ENCODE results near the gene KCNK1.
"Not testable (repeated sequence)": the region's sequence is repeated elsewhere in the genome, so short reads cannot be mapped to it uniquely, and the experiment has no call there.

Gene KCNK1

DNA sequence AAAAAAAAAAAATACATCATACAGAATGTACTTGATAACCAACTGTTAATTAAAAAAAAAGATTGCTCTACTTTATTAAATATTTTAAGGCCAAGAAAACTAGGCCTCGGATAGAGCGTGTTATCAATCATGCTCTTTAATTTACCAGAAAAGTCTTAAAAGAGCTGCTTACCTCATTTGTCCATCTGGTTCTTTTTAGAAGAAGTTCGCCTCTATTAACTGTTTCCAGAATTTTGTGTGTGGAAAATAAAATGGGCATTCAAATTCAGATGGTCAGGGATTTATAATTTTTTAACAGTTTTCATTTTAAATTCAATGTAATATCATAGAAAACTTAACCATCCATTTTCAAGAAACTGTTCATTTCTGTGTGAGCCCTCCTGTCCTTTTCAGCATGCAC is 53.8 kb downstream of the KCNK1 start:
- DNase-seq, result no peak
- Histone ChIP-seq H3K27ac (ENCODE audit: low read length) (no peak overlapping the region), H3F3A (ENCODE audit: insufficient read depth, low read length) (no peaks in the 10 kb centered on the region), H4K20me1 (ENCODE audit: insufficient read depth, low read length) (no peaks in the 10 kb centered on the region), H3K4me2 (ENCODE audit: low read depth, low read length) (no peak overlapping the region), H3K9me3 (replicated peaks; ENCODE audit: insufficient read depth, low read length) (no peaks in the 10 kb centered on the region), H3K4me3 (ENCODE audit: low read length) (no peak overlapping the region), H3K79me2 (ENCODE audit: low read length) (no peaks in the 10 kb centered on the region), H2AFZ (ENCODE audit: low read length) (no peak overlapping the region), H3K36me3 (replicated peaks; ENCODE audit: insufficient read depth, low read length) (no peaks in the 10 kb centered on the region), H3K27me3 (replicated peaks; ENCODE audit: insufficient read depth, low read length) (no peaks in the 10 kb centered on the region), H3K4me1 (ENCODE audit: low read length) (peaks cover 17% of the 10 kb centered on the region), H3K9me2 (replicated peaks; ENCODE audit: insufficient read depth, low read length) (no peaks in the 10 kb centered on the region), H3K9ac (ENCODE audit: low read length) (no peak overlapping the region)
- no peak for TF ChIP-seq EZH2 (optimal IDR thresholded peaks at IDR 0.05; ENCODE audit: low read depth, low read length)
- TF ChIP-seq, protein P1, sequence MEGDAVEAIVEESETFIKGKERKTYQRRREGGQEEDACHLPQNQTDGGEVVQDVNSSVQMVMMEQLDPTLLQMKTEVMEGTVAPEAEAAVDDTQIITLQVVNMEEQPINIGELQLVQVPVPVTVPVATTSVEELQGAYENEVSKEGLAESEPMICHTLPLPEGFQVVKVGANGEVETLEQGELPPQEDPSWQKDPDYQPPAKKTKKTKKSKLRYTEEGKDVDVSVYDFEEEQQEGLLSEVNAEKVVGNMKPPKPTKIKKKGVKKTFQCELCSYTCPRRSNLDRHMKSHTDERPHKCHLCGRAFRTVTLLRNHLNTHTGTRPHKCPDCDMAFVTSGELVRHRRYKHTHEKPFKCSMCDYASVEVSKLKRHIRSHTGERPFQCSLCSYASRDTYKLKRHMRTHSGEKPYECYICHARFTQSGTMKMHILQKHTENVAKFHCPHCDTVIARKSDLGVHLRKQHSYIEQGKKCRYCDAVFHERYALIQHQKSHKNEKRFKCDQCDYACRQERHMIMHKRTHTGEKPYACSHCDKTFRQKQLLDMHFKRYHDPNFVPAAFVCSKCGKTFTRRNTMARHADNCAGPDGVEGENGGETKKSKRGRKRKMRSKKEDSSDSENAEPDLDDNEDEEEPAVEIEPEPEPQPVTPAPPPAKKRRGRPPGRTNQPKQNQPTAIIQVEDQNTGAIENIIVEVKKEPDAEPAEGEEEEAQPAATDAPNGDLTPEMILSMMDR (IDR thresholded peaks at IDR 0.05; ENCODE audit: low read length), result no peak
- TF ChIP-seq EZH2phosphoT487 (IDR thresholded peaks at IDR 0.05; ENCODE audit: low read length), result no peak

DNA sequence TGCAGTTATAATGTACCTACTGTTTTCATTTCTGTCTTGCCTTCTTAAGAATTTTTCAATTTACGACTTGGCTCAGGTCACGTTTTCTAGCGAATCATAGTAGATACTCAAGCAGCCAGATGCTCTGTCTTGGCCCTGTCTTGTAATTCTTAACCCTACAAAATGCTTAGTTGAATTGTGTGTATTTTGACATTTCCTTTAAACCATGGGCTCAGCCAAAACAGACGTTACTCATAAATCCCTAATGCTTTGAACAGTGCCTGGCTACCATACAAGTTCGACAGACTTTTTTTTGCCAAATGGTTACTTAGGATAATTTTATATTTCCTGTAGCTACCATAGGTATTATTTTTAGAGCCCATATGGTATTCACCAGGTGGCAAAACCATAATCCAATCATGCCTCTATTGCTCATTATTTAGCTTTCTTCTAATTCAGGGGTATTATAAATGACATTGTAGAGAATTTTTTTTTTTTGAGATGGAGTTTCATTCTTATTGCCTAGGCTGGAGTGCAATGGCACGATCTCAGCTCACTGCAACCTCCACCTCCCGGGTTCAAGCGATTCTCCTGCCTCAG is 54.3 kb downstream of the KCNK1 start:
- Histone ChIP-seq H3K27me3 (replicated peaks; ENCODE audit: insufficient read depth, low read length) (no peaks in the 10 kb centered on the region), H3K27ac (ENCODE audit: low read length) (no peak overlapping the region), H3K9ac (ENCODE audit: low read length) (no peak overlapping the region), H3K4me1 (ENCODE audit: low read length) (peaks cover 12% of the 10 kb centered on the region), H2AFZ (ENCODE audit: low read length) (no peak overlapping the region), H3K9me2 (replicated peaks; ENCODE audit: insufficient read depth, low read length) (no peaks in the 10 kb centered on the region), H3K9me3 (replicated peaks; ENCODE audit: insufficient read depth, low read length) (no peaks in the 10 kb centered on the region), H3K4me3 (ENCODE audit: low read length) (no peak overlapping the region), H3K4me2 (ENCODE audit: low read depth, low read length) (no peak overlapping the region), H4K20me1 (ENCODE audit: insufficient read depth, low read length) (no peaks in the 10 kb centered on the region), H3K79me2 (ENCODE audit: low read length) (no peaks in the 10 kb centered on the region), H3F3A (ENCODE audit: insufficient read depth, low read length) (no peaks in the 10 kb centered on the region), H3K36me3 (replicated peaks; ENCODE audit: insufficient read depth, low read length) (no peaks in the 10 kb centered on the region)
- DNase-seq, result no peak
- TF ChIP-seq EZH2phosphoT487 (IDR thresholded peaks at IDR 0.05; ENCODE audit: low read length) (no peak), EZH2 (optimal IDR thresholded peaks at IDR 0.05; ENCODE audit: low read depth, low read length) (no peak)
- TF ChIP-seq, protein P1 (IDR thresholded peaks at IDR 0.05; ENCODE audit: low read length), result no peak

DNA sequence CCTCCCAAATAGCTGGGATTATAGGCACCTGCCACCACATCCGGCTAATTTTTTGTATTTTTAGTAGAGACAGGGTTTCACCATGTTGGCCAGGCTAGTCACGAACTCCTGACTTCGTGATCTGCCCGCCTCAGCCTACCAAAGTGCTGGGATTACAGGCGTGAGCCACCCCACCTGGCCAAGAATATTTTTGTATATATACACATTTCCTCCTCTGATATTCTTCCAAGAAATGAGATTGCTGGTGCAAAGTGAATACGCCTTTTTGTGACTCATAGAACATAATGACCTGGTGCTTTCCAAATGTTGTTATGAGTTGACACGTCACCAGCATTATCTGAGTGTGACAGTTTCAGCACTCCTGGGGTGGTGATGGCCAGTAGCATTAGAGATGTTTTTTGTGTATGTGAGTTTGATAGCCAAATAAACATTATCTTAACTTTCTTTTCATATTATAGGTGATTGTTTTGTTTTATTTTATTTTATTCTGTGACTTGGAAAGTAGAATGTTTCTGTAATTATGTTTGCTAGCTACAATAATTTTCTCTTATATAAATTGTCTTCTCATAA is 54.9 kb downstream of the KCNK1 start:
- H3K9me2 ChIP-seq (replicated peaks; ENCODE audit: insufficient read depth, low read length), result no peaks in the 10 kb centered on the region
- H3K27me3 ChIP-seq (replicated peaks; ENCODE audit: insufficient read depth, low read length), result no peaks in the 10 kb centered on the region
- H3K4me3 ChIP-seq (ENCODE audit: low read length), result no peak overlapping the region
- H3K4me1 ChIP-seq (ENCODE audit: low read length), result peaks cover 8% of the 10 kb centered on the region
- H3K27ac ChIP-seq (ENCODE audit: low read length), result no peak overlapping the region
- H3K9ac ChIP-seq (ENCODE audit: low read length), result no peak overlapping the region
- no peaks in the 10 kb centered on the region for H3K9me3 ChIP-seq (replicated peaks; ENCODE audit: insufficient read depth, low read length)
- no peaks in the 10 kb centered on the region for H4K20me1 ChIP-seq (ENCODE audit: insufficient read depth, low read length)
- H3K4me2 ChIP-seq (ENCODE audit: low read depth, low read length), result no peak overlapping the region
- no peak for DNase-seq
- no peaks in the 10 kb centered on the region for H3K36me3 ChIP-seq (replicated peaks; ENCODE audit: insufficient read depth, low read length)
- H3F3A ChIP-seq (ENCODE audit: insufficient read depth, low read length), result no peaks in the 10 kb centered on the region
- TF ChIP-seq EZH2phosphoT487 (IDR thresholded peaks at IDR 0.05; ENCODE audit: low read length) (no peak), EZH2 (optimal IDR thresholded peaks at IDR 0.05; ENCODE audit: low read depth, low read length) (no peak)
- TF ChIP-seq, protein P1 (IDR thresholded peaks at IDR 0.05; ENCODE audit: low read length), result no peak
- H2AFZ ChIP-seq (ENCODE audit: low read length), result no peak overlapping the region
- H3K79me2 ChIP-seq (ENCODE audit: low read length), result no peaks in the 10 kb centered on the region

DNA sequence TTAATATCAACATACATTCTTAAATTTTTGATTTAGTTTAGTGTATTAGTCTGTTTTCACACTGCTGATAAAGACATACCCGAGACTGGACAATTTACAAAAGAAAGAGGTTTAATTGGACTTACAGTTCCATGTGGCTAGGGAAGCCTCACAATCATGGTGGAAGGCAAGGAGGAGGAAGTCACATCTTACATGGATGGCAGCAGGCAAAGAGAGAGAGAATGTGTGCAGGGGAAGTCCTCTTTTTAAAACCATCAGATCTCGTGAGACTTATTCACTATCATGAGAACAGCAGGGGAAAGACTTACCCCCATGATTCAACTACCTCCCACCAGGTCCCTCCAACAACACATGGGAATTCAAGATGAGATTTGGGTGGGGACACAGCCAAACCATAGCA is 56.5 kb downstream of the KCNK1 start:
- H3K79me2 ChIP-seq (ENCODE audit: low read length); H3K9ac ChIP-seq (ENCODE audit: low read length); H4K20me1 ChIP-seq (ENCODE audit: insufficient read depth, low read length); H3K9me2 ChIP-seq (replicated peaks; ENCODE audit: insufficient read depth, low read length); H3F3A ChIP-seq (ENCODE audit: insufficient read depth, low read length); H3K27me3 ChIP-seq (replicated peaks; ENCODE audit: insufficient read depth, low read length); H3K4me2 ChIP-seq (ENCODE audit: low read depth, low read length); H3K36me3 ChIP-seq (replicated peaks; ENCODE audit: insufficient read depth, low read length); H3K4me1 ChIP-seq (ENCODE audit: low read length); DNase-seq; H3K9me3 ChIP-seq (replicated peaks; ENCODE audit: insufficient read depth, low read length); H3K27ac ChIP-seq (ENCODE audit: low read length); H3K4me3 ChIP-seq (ENCODE audit: low read length); H2AFZ ChIP-seq (ENCODE audit: low read length): not testable (repeated sequence)

Data from MM.1S (cell line).